CD14-positive monocyte (primary cell): ENCODE results near the gene MEIG1. TPM values are rescaled to one million over a fixed set of nuclear protein-coding genes. Genes with fewer than 3 reads are reported as not detected.
"Not testable (repeated sequence)": the region's sequence is repeated elsewhere in the genome, so short reads cannot be mapped to it uniquely, and the experiment has no call there.

Experiments
- DNase-seq, 3 donors: peaks; one replicate each; pipeline ENCODE4 v3.0.0-alpha.2; 2011 to 2022
- H2AFZ ChIP-seq: 2 replicates; pipeline ENCODE4 v1.6.0; 2012; ENCODE audit warnings: mild to moderate bottlenecking, low read depth, low read length, inconsistent platforms; ENCODE audit not compliant: insufficient read depth, poor library complexity, severe bottlenecking
- H3K27ac ChIP-seq, 2 donors: 1 replicate in 1 of 2; 2 replicates in 1 of 2; pipeline ENCODE4 v1.5.1; 2012 to 2013; ENCODE audit warnings: low read length in 2 of 2, control low read depth in 1 of 2, inconsistent platforms in 1 of 2, low read depth in 1 of 2, mild to moderate bottlenecking in 1 of 2
- H3K27me3 ChIP-seq, 2 donors: one replicate each; pipeline versions ENCODE4 v1.6.0 to v1.6.1; 2011 to 2013; ENCODE audit warnings: low read length in 2 of 2; ENCODE audit not compliant: control insufficient read depth in 2 of 2, insufficient read depth in 2 of 2
- H3K36me3 ChIP-seq, 2 donors: replicated peaks in 1 of 2; 1 replicate in 1 of 2; 2 replicates in 1 of 2; pipeline versions ENCODE4 v1.5.1 to v1.6.1; 2012 to 2013; ENCODE audit warnings: low read length in 2 of 2, control low read depth in 1 of 2, inconsistent platforms in 1 of 2, mild to moderate bottlenecking in 1 of 2; ENCODE audit not compliant: insufficient read depth in 2 of 2, control insufficient read depth in 1 of 2
- H3K4me1 ChIP-seq, 2 donors: 1 replicate in 1 of 2; 2 replicates in 1 of 2; pipeline versions ENCODE4 v1.5.1 to v1.6.1; 2012 to 2013; ENCODE audit warnings: low read length in 2 of 2, control low read depth in 1 of 2, inconsistent platforms in 1 of 2, mild to moderate bottlenecking in 1 of 2, moderate library complexity in 1 of 2; ENCODE audit not compliant: insufficient read depth in 2 of 2, control insufficient read depth in 1 of 2
- H3K4me2 ChIP-seq: replicated peaks from 2 replicates; pipeline ENCODE3; 2012; ENCODE audit warnings: low read length, moderate library complexity, mild to moderate bottlenecking; ENCODE audit not compliant: poor library complexity, severe bottlenecking; ENCODE audit errors: extremely low read depth
- H3K4me3 ChIP-seq, 3 experiments: fragments of 200-600 bp in 1 of 3; sonication (generic) in 1 of 3; replicated peaks in 1 of 3; 1 replicate in 2 of 3; 2 replicates in 1 of 3; pipeline ENCODE4 v1.5.1; 2011 to 2013; ENCODE audit warnings: low read length in 3 of 3, mild to moderate bottlenecking in 3 of 3, control low read depth in 2 of 3, low read depth in 2 of 3, inconsistent platforms in 1 of 3, moderate library complexity in 1 of 3
- H3K79me2 ChIP-seq: 2 replicates; pipeline ENCODE4 v1.6.0; 2012; ENCODE audit warnings: mild to moderate bottlenecking, control low read depth, inconsistent platforms, low read length, moderate library complexity; ENCODE audit not compliant: insufficient read depth
- H3K9ac ChIP-seq: 2 replicates; pipeline ENCODE4 v1.6.0; 2017; ENCODE audit warnings: low read length, mild to moderate bottlenecking; ENCODE audit not compliant: insufficient read depth, poor library complexity, severe bottlenecking
- H3K9me3 ChIP-seq, 2 donors: replicated peaks in 1 of 2; 1 replicate in 1 of 2; 2 replicates in 1 of 2; pipeline versions ENCODE4 v1.5.1 to v1.6.1; 2012 to 2013; ENCODE audit warnings: low read length in 2 of 2, control low read depth in 1 of 2; ENCODE audit not compliant: control insufficient read depth in 1 of 2, insufficient read depth in 1 of 2
- H4K20me1 ChIP-seq: 2 replicates; pipeline ENCODE4 v1.6.0; 2012; ENCODE audit warnings: mild to moderate bottlenecking, low read length, control low read depth, moderate library complexity; ENCODE audit not compliant: insufficient read depth
- H3K27ac Mint-ChIP-seq, 7 donors: one replicate each; pipeline ENCODE4 v1.8.0; 2020; ENCODE audit warnings: mild to moderate bottlenecking in 7 of 7, mixed read lengths in 7 of 7, moderate library complexity in 6 of 7, inconsistent platforms in 2 of 7
- H3K27me3 Mint-ChIP-seq, 3 donors: one replicate each; pipeline ENCODE4 v1.8.0; 2021 to 2022; ENCODE audit warnings: low read depth in 3 of 3, mild to moderate bottlenecking in 3 of 3, mixed read lengths in 3 of 3, moderate library complexity in 3 of 3, inconsistent platforms in 1 of 3
- H3K36me3 Mint-ChIP-seq, 2 donors: one replicate each; pipeline ENCODE4 v1.8.0; 2020; ENCODE audit warnings: mixed read lengths in 2 of 2, inconsistent platforms in 1 of 2, mild to moderate bottlenecking in 1 of 2
- H3K4me1 Mint-ChIP-seq: one replicate; pipeline ENCODE4 v1.8.0; 2020; ENCODE audit warnings: mild to moderate bottlenecking, mixed read lengths
- H3K4me3 Mint-ChIP-seq, 2 donors: one replicate each; pipeline ENCODE4 v1.8.0; 2020; ENCODE audit warnings: mild to moderate bottlenecking in 2 of 2, mixed read lengths in 2 of 2, moderate library complexity in 1 of 2
- H3K9me3 Mint-ChIP-seq, 7 donors: one replicate each; pipeline ENCODE4 v1.8.0; 2020 to 2022; ENCODE audit warnings: mixed read lengths in 7 of 7, mild to moderate bottlenecking in 6 of 7, moderate library complexity in 6 of 7, inconsistent platforms in 2 of 7
- CTCF ChIP-seq: fragments of 200-600 bp; IDR thresholded peaks from one replicate; pipeline ENCODE4 v1.8.0; 2022; ENCODE audit warnings: antibody characterized with exemption, mild to moderate bottlenecking
- WGBS: methylation state at CpG from one replicate; pipeline ENCODE4 v1.1.5; 2013; ENCODE audit warnings: missing lambda C conversion rate; ENCODE audit not compliant: insufficient coverage; 5-methylcytosine and 5-hydroxymethylcytosine counted together
- intact Hi-C, 2 donors: fragments of 100-400 bp; cut with micrococcal nuclease; formaldehyde crosslinking; loops; one replicate each; pipeline versions ENCODE4 v1.15.0 to v1.15.1; 2023
- polyA plus RNA-seq, 3 donors: library from polyadenylated mRNA; depleted of rRNA in 1 of 3; unstranded in 2 of 3; stranded (reverse) in 1 of 3; fragments of 300-500 nt in 2 of 3; fragments of >200 nt in 1 of 3; fragmentation: Illumina TruSeq in 2 of 3; gene quantifications; 1 replicate in 2 of 3; 2 replicates in 1 of 3; pipeline ENCODE4 v1.2.3, GENCODE V29; 2012 to 2021

MEIG1 gene
- polyA plus RNA-seq, 3 donors, result 0.47 TPM; not detected in 2

- Mint-ChIP-seq H3K27me3 (peaks cover 1 to 7% (median 4%) of the 10 kb centered on the region in 3 donors), H3K4me3 (peak overlapping the region in 1 of 2 donors; percentile 11), H3K36me3 (no peaks in the 10 kb centered on the region), H3K9me3 (peaks cover 0 to 3% (median 0%) of the 10 kb centered on the region in 7 donors), H3K4me1 (peaks cover 5% of the 10 kb centered on the region), H3K27ac (no peak overlapping the region)
- H3K4me3 ChIP-seq, result no peak overlapping the region
- no peak overlapping the region for H3K27ac ChIP-seq
- H2AFZ ChIP-seq, result no peak overlapping the region
- no peak for TF ChIP-seq CTCF
- intact Hi-C loops, result no loop called here
- H3K9me3 ChIP-seq, result peaks cover 0 to 13% of the 10 kb centered on the region in 2 donors
- H3K4me2 ChIP-seq, result no peak overlapping the region
- H3K27me3 ChIP-seq, result peaks cover 2 to 3% of the 10 kb centered on the region in 2 donors
- no peaks in the 10 kb centered on the region for H3K36me3 ChIP-seq
- no peaks in the 10 kb centered on the region for H3K79me2 ChIP-seq
- H4K20me1 ChIP-seq, result no peaks in the 10 kb centered on the region
- DNase-seq, result no peak
- no peaks in the 10 kb centered on the region for H3K4me1 ChIP-seq
- 36% methylated on average over 3 of the region's 21 CpGs for WGBS
- H3K9ac ChIP-seq, result no peak overlapping the region
Measured at GRCh38 chr10:14975672-14976273, 16.6 kb downstream of the MEIG1 start.

DNA sequence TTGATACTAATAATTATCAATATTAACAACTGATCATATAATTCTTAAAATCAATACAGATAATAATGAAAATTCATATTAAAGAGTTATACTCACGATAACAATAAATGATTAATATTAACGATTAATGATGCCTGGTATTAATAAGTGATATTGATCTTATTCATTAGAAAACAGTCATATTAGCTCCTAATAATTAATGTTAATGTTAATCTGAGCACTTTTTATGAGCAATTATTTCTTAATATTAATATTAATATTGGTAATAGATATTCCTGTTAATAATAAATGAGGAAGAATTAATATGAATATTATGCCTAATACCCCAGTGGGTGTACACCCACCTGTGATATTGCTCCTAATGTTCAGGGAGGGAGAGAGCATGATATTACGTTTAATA, 23.6 kb downstream of the MEIG1 start:
- intact Hi-C loops, result no loop called here
- Histone ChIP-seq H3K9me3 (peaks cover 0 to 13% of the 10 kb centered on the region in 2 donors), H3K27me3 (no peaks in the 10 kb centered on the region), H3K4me1 (no peaks in the 10 kb centered on the region), H3K9ac (no peak overlapping the region), H3K79me2 (no peaks in the 10 kb centered on the region), H3K4me2 (no peak overlapping the region), H3K4me3 (no peak overlapping the region), H2AFZ (no peak overlapping the region), H3K27ac (no peak overlapping the region), H3K36me3 (no peaks in the 10 kb centered on the region), H4K20me1 (no peaks in the 10 kb centered on the region)
- no peaks in the 10 kb centered on the region for H3K4me1 Mint-ChIP-seq
- TF ChIP-seq CTCF, result no peak
- H3K4me3 Mint-ChIP-seq, result no peak overlapping the region
- no peaks in the 10 kb centered on the region for H3K36me3 Mint-ChIP-seq
- peaks cover 0 to 4% (median 2%) of the 10 kb centered on the region in 3 donors for H3K27me3 Mint-ChIP-seq
- H3K9me3 Mint-ChIP-seq, result peaks cover 0 to 8% (median 3%) of the 10 kb centered on the region in 7 donors
- peak overlapping the region in 1 of 7 donors; percentile 48 for H3K27ac Mint-ChIP-seq
- WGBS, result 100% methylated on average over 1 of the region's 3 CpGs
- no peak for DNase-seq

DNA sequence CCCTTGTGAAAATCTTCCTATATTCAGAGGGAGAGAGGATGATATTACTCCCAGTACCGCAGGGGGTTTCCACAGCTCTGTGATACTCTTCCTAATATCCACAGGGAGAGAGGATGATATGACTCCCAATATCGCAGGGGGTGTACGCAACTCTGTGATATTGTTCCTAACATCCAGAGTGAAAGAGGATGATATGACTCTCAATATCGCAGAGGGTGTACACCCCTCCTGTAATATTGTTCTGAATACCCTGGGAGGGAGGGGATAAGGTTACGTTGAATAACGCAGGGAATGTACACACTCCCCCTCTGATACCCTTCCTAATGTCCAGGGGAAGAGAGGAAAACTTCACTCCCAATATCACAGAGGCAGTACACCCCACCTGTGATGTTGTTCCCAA, 30.4 kb downstream of the MEIG1 start:
- H3K9me3 ChIP-seq, intact Hi-C loops, H3K4me1 ChIP-seq, H3K9me3 Mint-ChIP-seq, H4K20me1 ChIP-seq, H3K4me1 Mint-ChIP-seq, H3K36me3 ChIP-seq, H2AFZ ChIP-seq, H3K4me2 ChIP-seq, H3K4me3 Mint-ChIP-seq, H3K9ac ChIP-seq, H3K27ac ChIP-seq, H3K4me3 ChIP-seq, H3K27ac Mint-ChIP-seq, H3K27me3 ChIP-seq, H3K36me3 Mint-ChIP-seq, DNase-seq, H3K27me3 Mint-ChIP-seq, H3K79me2 ChIP-seq: not testable (repeated sequence)
- no CpG with 5 or more reads among the region's 6 CpGs for WGBS
